Breast epithelium (tissue), 3 donors: Measurements from ENCODE around the gene PLEKHN1.

ENCODE experiments used
- POLR2A ChIP-seq: fragments of 450-650 bp; IDR thresholded peaks from one replicate; pipeline ENCODE4 v1.6.1; 2016; ENCODE audit warnings: antibody characterized with exemption, mild to moderate bottlenecking, moderate library complexity
- POLR2AphosphoS5 ChIP-seq, 3 donors: sonication (generic); formaldehyde crosslinking; IDR thresholded peaks; one replicate each; pipeline ENCODE4 v1.6.1; 2017; ENCODE audit warnings: antibody characterized with exemption in 3 of 3
- TF ChIP-seq, protein P1 (sequence below), 3 donors: fragments of 450-650 bp; IDR thresholded peaks; one replicate each; pipeline ENCODE4 v1.5.1; 2016 to 2017; ENCODE audit warnings: antibody characterized with exemption in 3 of 3, mild to moderate bottlenecking in 3 of 3, moderate library complexity in 3 of 3

DNA sequence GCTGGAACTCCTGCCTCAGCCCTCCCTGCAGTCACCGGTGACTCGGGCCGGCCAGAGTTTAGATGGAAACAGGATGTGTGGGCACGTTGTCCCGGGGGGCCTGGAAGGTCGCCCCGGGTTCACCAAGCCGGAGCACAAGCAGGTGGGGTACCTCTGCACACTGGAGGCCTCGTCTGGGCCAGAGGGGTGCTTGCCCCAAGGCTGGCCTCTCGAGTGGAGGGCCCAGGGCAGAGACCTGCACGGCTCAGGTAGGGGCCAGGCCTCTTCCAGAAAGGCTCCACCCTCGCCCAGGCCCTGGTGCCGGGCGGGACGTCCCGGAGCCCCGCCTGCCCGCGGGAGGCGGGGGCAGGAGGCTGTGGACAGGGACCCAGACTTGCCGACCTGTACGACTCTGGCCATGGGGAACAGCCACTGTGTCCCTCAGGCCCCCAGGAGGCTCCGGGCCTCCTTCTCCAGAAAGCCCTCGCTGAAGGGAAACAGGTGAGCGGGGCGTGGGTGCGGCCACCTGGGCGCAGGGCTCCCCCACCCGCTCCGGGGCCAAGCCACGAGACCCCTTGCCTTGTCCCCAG, at the start of gene PLEKHN1:
- TF ChIP-seq, protein P1, sequence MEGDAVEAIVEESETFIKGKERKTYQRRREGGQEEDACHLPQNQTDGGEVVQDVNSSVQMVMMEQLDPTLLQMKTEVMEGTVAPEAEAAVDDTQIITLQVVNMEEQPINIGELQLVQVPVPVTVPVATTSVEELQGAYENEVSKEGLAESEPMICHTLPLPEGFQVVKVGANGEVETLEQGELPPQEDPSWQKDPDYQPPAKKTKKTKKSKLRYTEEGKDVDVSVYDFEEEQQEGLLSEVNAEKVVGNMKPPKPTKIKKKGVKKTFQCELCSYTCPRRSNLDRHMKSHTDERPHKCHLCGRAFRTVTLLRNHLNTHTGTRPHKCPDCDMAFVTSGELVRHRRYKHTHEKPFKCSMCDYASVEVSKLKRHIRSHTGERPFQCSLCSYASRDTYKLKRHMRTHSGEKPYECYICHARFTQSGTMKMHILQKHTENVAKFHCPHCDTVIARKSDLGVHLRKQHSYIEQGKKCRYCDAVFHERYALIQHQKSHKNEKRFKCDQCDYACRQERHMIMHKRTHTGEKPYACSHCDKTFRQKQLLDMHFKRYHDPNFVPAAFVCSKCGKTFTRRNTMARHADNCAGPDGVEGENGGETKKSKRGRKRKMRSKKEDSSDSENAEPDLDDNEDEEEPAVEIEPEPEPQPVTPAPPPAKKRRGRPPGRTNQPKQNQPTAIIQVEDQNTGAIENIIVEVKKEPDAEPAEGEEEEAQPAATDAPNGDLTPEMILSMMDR (IDR thresholded peaks at IDR 0.05), result no peak
- TF ChIP-seq POLR2A (no peak), POLR2AphosphoS5 (IDR thresholded peaks at IDR 0.05) (peak in 1 of 3 donors; percentile 14)
